Adrenal gland (tissue), 12 donors: ENCODE results near the gene ACBD6. TPM values are rescaled to one million over a fixed set of nuclear protein-coding genes. Genes with fewer than 3 reads are reported as not detected.

Experiments used
- DNase-seq, 7 donors: peaks; one replicate each; pipeline ENCODE4 v3.0.0-alpha.2; 2019 to 2020
- H3K27ac ChIP-seq, 5 donors: fragments of 200-600 bp; sonication (generic) in 4 of 5; 1 replicate in 3 of 5; 2 replicates in 2 of 5; pipeline versions ENCODE4 v1.5.1 to v1.8.0; 2016 to 2020; ENCODE audit warnings: mild to moderate bottlenecking in 1 of 5
- H3K27me3 ChIP-seq: fragments of 200-600 bp; 2 replicates; pipeline ENCODE4 v1.8.0; 2021
- H3K36me3 ChIP-seq, 2 donors: fragments of 200-600 bp; replicated peaks in 1 of 2; 1 replicate in 1 of 2; 2 replicates in 1 of 2; pipeline versions ENCODE4 v1.5.1 to v1.8.0; 2018 to 2022
- H3K4me1 ChIP-seq, 2 donors: fragments of 200-600 bp; replicated peaks in 1 of 2; 1 replicate in 1 of 2; 2 replicates in 1 of 2; pipeline versions ENCODE4 v1.5.1 to v1.8.0; 2018 to 2021
- H3K4me3 ChIP-seq, 4 donors: fragments of 200-600 bp; sonication (generic) in 3 of 4; one replicate each; pipeline ENCODE4 v1.5.1; 2016 to 2018
- H3K9me3 ChIP-seq, 3 donors: fragments of 200-600 bp; sonication (generic) in 1 of 3; replicated peaks in 1 of 3; 1 replicate in 2 of 3; 2 replicates in 1 of 3; pipeline versions ENCODE4 v1.5.1 to v1.8.0; 2016 to 2021
- CTCF ChIP-seq, 6 experiments: fragments of 450-650 bp in 4 of 6; fragments of 200-600 bp in 2 of 6; sonication (generic) in 1 of 6; IDR thresholded peaks; 1 replicate in 5 of 6; 2 replicates in 1 of 6; pipeline versions ENCODE4 v1.5.1 to v1.8.0; 2016 to 2021; ENCODE audit warnings: antibody characterized with exemption in 6 of 6, mild to moderate bottlenecking in 2 of 6, moderate library complexity in 1 of 6
- POLR2A ChIP-seq, 2 donors: fragments of 450-650 bp; IDR thresholded peaks; one replicate each; pipeline ENCODE4 v1.6.1; 2017; ENCODE audit warnings: antibody characterized with exemption in 2 of 2, mild to moderate bottlenecking in 2 of 2, moderate library complexity in 1 of 2
- WGBS, 4 donors: extraction: QIAGEN DNeasy Blood & Tissue Kit in 2 of 4; methylation state at CpG; one replicate each; pipeline versions ENCODE4 v1.1.5 to v1.1.7; 2013 to 2017; 5-methylcytosine and 5-hydroxymethylcytosine counted together
- intact Hi-C, 2 donors: fragments of 100-400 bp; cut with DNase I; formaldehyde crosslinking; loops; one replicate each; pipeline versions ENCODE4 v1.14.1 to v1.15.0; 2022 to 2023
- polyA plus RNA-seq, 3 donors: library from polyadenylated mRNA; stranded (reverse); fragments of 200-250 nt in 2 of 3; fragments of 350-450 nt in 1 of 3; fragmentation: Illumina TruSeq in 1 of 3; extraction: RNeasy Lipid Tissue Mini Kit (QIAGEN cat#74804) in 1 of 3; gene quantifications; one replicate each; pipeline ENCODE4 v1.2.3, GENCODE V29; 2013 to 2014
- total RNA-seq, 9 donors: library from RNA; depleted of rRNA in 4 of 9; stranded (reverse); fragments of >200 nt in 4 of 9; fragments of 120-200 nt in 1 of 9; fragmentation: NEBNext Ultra II Directional in 1 of 9; extraction: Animal tissue kit (Norgen Biotek cat#: 25700) in 1 of 9; gene quantifications; one replicate each; pipeline versions ENCODE4 v1.1.0 to v1.2.4, GENCODE V29; 2013 to 2023
- donor health status: healthy with polysubstance abuse.
- donor health status: Bipolar disorder and iron deficiency.
- donor health status: DM: yes; HTN: yes; CAD: no.
- donor health status: DM: no; HTN: no; CAD: no.
- donor health status: DM: no; HTN: no; CAD: no.
- donor health status: DM: yes; HTN: yes; CAD: no.

ACBD6 gene
- total and polyA plus RNA-seq, 12 donors = 28.7 to 75.1 (median 36.6) TPM

GRCh38 chr1:180380259-180381183 lies 121.9 kb downstream of the ACBD6 start:
- DNase-seq = no peak
- Histone ChIP-seq H3K9me3 (peaks cover 0 to 33% (median 0%) of the 10 kb centered on the region in 3 donors), H3K27me3 (no peaks in the 10 kb centered on the region), H3K4me1 (no peaks in the 10 kb centered on the region), H3K27ac (no peak overlapping the region), H3K4me3 (no peak overlapping the region), H3K36me3 (no peaks in the 10 kb centered on the region)
- WGBS, 4 donors = 95 to 99% (median 97%) methylated on average over 3 of the region's 3 CpGs
- TF ChIP-seq POLR2A (IDR thresholded peaks at IDR 0.05) (no peak), CTCF (IDR thresholded peaks at IDR 0.05) (no peak)
- intact Hi-C loops = no loop called here

- TF ChIP-seq POLR2A (IDR thresholded peaks at IDR 0.05) (no peak), CTCF (IDR thresholded peaks at IDR 0.05) (no peak)
- DNase-seq = no peak
- Histone ChIP-seq H3K4me1 (no peaks in the 10 kb centered on the region), H3K27ac (no peak overlapping the region), H3K4me3 (no peak overlapping the region), H3K27me3 (no peaks in the 10 kb centered on the region), H3K36me3 (no peaks in the 10 kb centered on the region), H3K9me3 (peaks cover 0 to 18% (median 0%) of the 10 kb centered on the region in 3 donors)
- 94 to 99% (median 96%) methylated on average over 3 of the region's 3 CpGs for WGBS, 4 donors
- intact Hi-C loops = no loop called here
Measured at GRCh38 chr1:180376800-180377199, 125.6 kb downstream of the ACBD6 start.

GRCh38 chr1:180376253-180376652 lies 126.1 kb downstream of the ACBD6 start:
- WGBS, 4 donors = 95 to 100% (median 96%) methylated on average over 1 of the region's 1 CpG
- Histone ChIP-seq H3K27ac (no peak overlapping the region), H3K27me3 (no peaks in the 10 kb centered on the region), H3K4me1 (no peaks in the 10 kb centered on the region), H3K9me3 (peaks cover 0 to 18% (median 0%) of the 10 kb centered on the region in 3 donors), H3K36me3 (no peaks in the 10 kb centered on the region), H3K4me3 (no peak overlapping the region)
- no peak for TF ChIP-seq CTCF (IDR thresholded peaks at IDR 0.05)
- TF ChIP-seq POLR2A (IDR thresholded peaks at IDR 0.05) = no peak
- intact Hi-C loops = no loop called here
- DNase-seq = no peak

- intact Hi-C loops = no loop called here
- TF ChIP-seq POLR2A (IDR thresholded peaks at IDR 0.05) (no peak), CTCF (IDR thresholded peaks at IDR 0.05) (no peak)
- 91 to 98% (median 95%) methylated on average over 4 of the region's 4 CpGs for WGBS, 4 donors
- Histone ChIP-seq H3K4me1 (no peaks in the 10 kb centered on the region), H3K36me3 (no peaks in the 10 kb centered on the region), H3K27me3 (no peaks in the 10 kb centered on the region), H3K27ac (no peak overlapping the region), H3K4me3 (no peak overlapping the region), H3K9me3 (no peaks in the 10 kb centered on the region)
- DNase-seq = no peak
Measured at GRCh38 chr1:180372728-180373127, 129.6 kb downstream of the ACBD6 start.
